ENCODE results near the gene RAD17. TPM values are rescaled to one million over a fixed set of nuclear protein-coding genes. Genes with fewer than 3 reads are reported as not detected.

The RAD17 gene
- total RNA-seq, 4 donors from 2014 or later: 13.8 to 23.5 (median 17.5) TPM

- TF ChIP-seq, protein P1, sequence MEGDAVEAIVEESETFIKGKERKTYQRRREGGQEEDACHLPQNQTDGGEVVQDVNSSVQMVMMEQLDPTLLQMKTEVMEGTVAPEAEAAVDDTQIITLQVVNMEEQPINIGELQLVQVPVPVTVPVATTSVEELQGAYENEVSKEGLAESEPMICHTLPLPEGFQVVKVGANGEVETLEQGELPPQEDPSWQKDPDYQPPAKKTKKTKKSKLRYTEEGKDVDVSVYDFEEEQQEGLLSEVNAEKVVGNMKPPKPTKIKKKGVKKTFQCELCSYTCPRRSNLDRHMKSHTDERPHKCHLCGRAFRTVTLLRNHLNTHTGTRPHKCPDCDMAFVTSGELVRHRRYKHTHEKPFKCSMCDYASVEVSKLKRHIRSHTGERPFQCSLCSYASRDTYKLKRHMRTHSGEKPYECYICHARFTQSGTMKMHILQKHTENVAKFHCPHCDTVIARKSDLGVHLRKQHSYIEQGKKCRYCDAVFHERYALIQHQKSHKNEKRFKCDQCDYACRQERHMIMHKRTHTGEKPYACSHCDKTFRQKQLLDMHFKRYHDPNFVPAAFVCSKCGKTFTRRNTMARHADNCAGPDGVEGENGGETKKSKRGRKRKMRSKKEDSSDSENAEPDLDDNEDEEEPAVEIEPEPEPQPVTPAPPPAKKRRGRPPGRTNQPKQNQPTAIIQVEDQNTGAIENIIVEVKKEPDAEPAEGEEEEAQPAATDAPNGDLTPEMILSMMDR (IDR thresholded peaks at IDR 0.05; ENCODE audit: low read depth): no peak
These were observed 45.4 kb downstream of the RAD17 start, which contains the start of gene MARVELD2 for GRCh38 chr5:69414885-69415583. MARVELD2 (plus strand) TSS chr5:69415116; CDS start chr5:69419386, 4,270 bp downstream.

- TF ChIP-seq, protein P1 (IDR thresholded peaks at IDR 0.05; ENCODE audit: low read depth): no peak
These were observed 46.0 kb downstream of the RAD17 start for GRCh38 chr5:69415584-69415958.

GRCh38 chr5:69416180-69416579 is 46.6 kb downstream of the RAD17 start:
- TF ChIP-seq, protein P1 (IDR thresholded peaks at IDR 0.05; ENCODE audit: low read depth): no peak

GRCh38 chr5:69416699-69417098 is 47.1 kb downstream of the RAD17 start:
- TF ChIP-seq, protein P1 (IDR thresholded peaks at IDR 0.05; ENCODE audit: low read depth): no peak

DNA sequence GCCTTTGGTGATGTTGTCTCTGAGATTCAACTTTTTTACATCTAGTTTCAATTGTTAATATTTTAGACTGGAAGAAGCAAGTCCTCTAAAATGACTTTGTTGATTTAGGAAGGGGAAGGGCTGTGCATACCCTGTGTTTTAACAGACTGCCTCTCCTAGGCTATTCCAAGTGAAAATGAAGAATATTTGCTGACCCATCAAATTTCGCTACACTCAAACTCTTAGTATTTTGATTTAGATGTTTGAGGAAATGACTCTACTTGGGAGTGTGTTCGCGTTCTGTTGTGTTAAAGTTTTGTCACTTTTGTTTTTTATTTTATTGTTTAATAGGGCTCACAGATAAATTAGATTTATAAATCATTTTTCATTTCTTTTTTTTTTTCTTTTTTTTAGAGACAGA is 48.9 kb downstream of the RAD17 start:
- TF ChIP-seq, protein P1 (IDR thresholded peaks at IDR 0.05; ENCODE audit: low read depth): no peak

- TF ChIP-seq, protein P1 (IDR thresholded peaks at IDR 0.05; ENCODE audit: low read depth): no peak
These were observed 62.0 kb downstream of the RAD17 start for GRCh38 chr5:69431424-69432303.

Data from subcutaneous adipose tissue (tissue), 4 donors.